BJ (cell line): ENCODE data around the gene OGDH. TPM values are rescaled to one million over a fixed set of nuclear protein-coding genes. Genes with fewer than 3 reads are reported as not detected.
"Not testable (repeated sequence)": the region's sequence is repeated elsewhere in the genome, so short reads cannot be mapped to it uniquely, and the experiment has no call there.

Experiments used
- CTCF ChIA-PET: fragments of 350-600 bp; formaldehyde crosslinking; extraction: SDS; loops from one replicate; lab custom pipeline; 2021; ENCODE audit warnings: antibody characterized with exemption, inconsistent platforms; lab: Yijun Ruan, JAX
- POLR2A ChIA-PET: fragments of 300-600 bp; sonication (Branson Sonifier 250); formaldehyde crosslinking; extraction: SDS; loops from one replicate; lab custom pipeline; 2021; ENCODE audit warnings: antibody characterized with exemption; lab: Charles Lee
- DNase-seq: peaks from one replicate; pipeline ENCODE4 v3.0.0-alpha.2; 2011; ENCODE audit warnings: low read depth
- H3K27me3 ChIP-seq: 2 replicates; pipeline ENCODE4 v1.6.0; 2011; ENCODE audit warnings: low read length; ENCODE audit not compliant: control insufficient read depth, insufficient read depth
- H3K36me3 ChIP-seq: 2 replicates; pipeline ENCODE4 v1.5.1; 2011; ENCODE audit warnings: low read length; ENCODE audit not compliant: control insufficient read depth, insufficient read depth
- H3K4me3 ChIP-seq: 2 replicates; pipeline ENCODE4 v1.5.1; 2011; ENCODE audit warnings: low read depth, mild to moderate bottlenecking, control low read depth, low read length
- CTCF ChIP-seq: IDR thresholded peaks from 2 replicates; pipeline ENCODE4 v1.5.1; 2011; ENCODE audit warnings: low read depth, mild to moderate bottlenecking, control low read depth, inconsistent platforms, low read length, moderate library complexity; ENCODE audit not compliant: insufficient read depth
- polyA plus RNA-seq: library from polyadenylated mRNA; depleted of rRNA; stranded (reverse); fragments of >200 nt; gene quantifications from 2 replicates; pipeline ENCODE4 v1.2.3, GENCODE V29; 2011

The OGDH gene
- polyA plus RNA-seq, 1 experiment = 51.3 TPM

GRCh38 chr7:44700322-44700721, 93.9 kb downstream of the OGDH start:
- CTCF ChIA-PET = interaction anchor here (1.0 to 2.0 kb wide), 3 partner anchors 9 to 22 kb away, joined by 3 to 6 read pairs (median 3); no protein-coding TSS in a partner anchor
- POLR2A ChIA-PET = no interaction called here
- TF ChIP-seq CTCF = no peak
- Histone ChIP-seq H3K4me3 (no peak overlapping the region), H3K36me3 (peaks cover 35% of the 10 kb centered on the region), H3K27me3 (no peaks in the 10 kb centered on the region)
- DNase-seq = no peak

DNA sequence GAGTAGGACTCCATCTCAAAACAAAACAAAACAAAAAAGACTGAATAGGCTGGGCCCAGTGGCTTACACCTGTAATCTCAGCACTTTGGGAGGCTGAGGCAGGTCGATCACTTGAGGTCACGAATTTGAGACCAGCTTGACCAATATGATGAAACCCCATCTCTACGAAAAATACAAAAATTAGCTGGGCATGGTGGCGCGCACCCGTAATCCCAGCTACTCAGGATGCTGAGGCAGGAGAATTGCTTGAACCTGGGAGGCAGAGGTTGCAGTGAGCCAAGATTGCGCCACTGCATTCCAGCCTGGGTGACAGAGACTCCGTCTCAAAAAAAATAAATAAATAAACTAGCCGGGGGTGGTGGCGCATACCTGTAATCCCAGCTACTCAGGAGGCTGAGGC, 97.0 kb downstream of the OGDH start:
- POLR2A ChIA-PET, DNase-seq, H3K27me3 ChIP-seq, H3K4me3 ChIP-seq: not testable (repeated sequence)
- H3K36me3 ChIP-seq = peaks cover 20% of the 10 kb centered on the region
- CTCF ChIA-PET = interaction anchor here (1.2 kb wide), 1 partner anchor 9 kb away, joined by 3 read pairs; no protein-coding TSS in a partner anchor

- CTCF ChIA-PET = interaction anchor here (1.2 kb wide), 1 partner anchor 9 kb away, joined by 3 read pairs; no protein-coding TSS in a partner anchor
- no peak overlapping the region for H3K4me3 ChIP-seq
- no peak for TF ChIP-seq CTCF
- no peak for DNase-seq
- POLR2A ChIA-PET = no interaction called here
- peaks cover 19% of the 10 kb centered on the region for H3K36me3 ChIP-seq
- no peaks in the 10 kb centered on the region for H3K27me3 ChIP-seq
These were observed 97.5 kb downstream of the OGDH start for GRCh38 chr7:44703921-44704320.

- POLR2A ChIA-PET = no interaction called here
- CTCF ChIA-PET = interaction anchor here (0.7 kb wide), 1 partner anchor 64 kb away, joined by 3 read pairs; no protein-coding TSS in a partner anchor
- TF ChIP-seq CTCF = no peak
These were observed 99.0 kb downstream of the OGDH start for GRCh38 chr7:44705434-44705833.

DNA sequence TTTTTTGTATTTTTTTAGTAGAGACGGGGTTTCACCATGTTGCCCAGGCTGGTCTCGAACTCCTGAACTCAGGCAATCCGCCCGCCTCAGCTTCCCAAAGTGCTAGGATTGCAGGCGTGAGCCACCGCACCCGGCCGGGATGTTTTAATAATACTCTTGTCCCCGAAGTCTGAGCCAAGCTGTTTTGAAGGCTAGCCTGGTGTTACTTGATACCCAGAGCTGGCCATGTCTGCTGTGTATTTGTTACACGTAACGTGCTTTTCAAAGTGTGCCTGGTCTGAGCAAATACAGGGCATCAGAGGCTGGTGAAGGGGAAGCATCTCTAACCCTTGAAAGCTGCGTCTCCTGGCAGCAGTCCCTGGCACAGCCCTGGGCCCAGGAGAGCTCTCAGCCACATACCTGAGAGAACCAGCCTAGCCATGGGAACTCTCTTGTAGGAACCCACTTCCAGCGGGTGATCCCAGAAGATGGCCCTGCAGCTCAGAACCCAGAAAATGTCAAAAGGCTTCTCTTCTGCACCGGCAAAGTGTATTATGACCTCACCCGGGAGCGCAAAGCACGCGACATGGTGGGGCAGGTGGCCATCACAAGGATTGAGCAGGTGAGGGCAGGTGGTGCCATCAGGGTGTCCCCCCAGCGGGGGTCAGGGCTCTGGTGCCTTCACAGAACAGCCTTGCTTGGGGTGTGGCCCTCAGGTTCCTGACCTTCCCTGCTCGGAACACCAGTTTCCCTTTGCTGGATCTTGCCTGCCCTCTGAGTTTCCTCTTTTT, 100.5 kb downstream of the OGDH start:
- POLR2A ChIA-PET = no interaction called here
- no peak overlapping the region for H3K4me3 ChIP-seq
- H3K27me3 ChIP-seq = no peaks in the 10 kb centered on the region
- no peak for DNase-seq
- H3K36me3 ChIP-seq = peaks cover 20% of the 10 kb centered on the region
- CTCF ChIA-PET = no interaction called here
- TF ChIP-seq CTCF = no peak

More at GRCh38 chr7:44705434-44705833, 99.0 kb downstream of the OGDH start:
- Histone ChIP-seq H3K4me3 (no peak overlapping the region), H3K27me3 (no peaks in the 10 kb centered on the region), H3K36me3 (peaks cover 21% of the 10 kb centered on the region)
- DNase-seq = no peak
